OCI-LY7 (cell line): ENCODE measurements around the gene ZC3H18. TPM values are rescaled to one million over a fixed set of nuclear protein-coding genes. Genes with fewer than 3 reads are reported as not detected.

Experiments
- BruUV-seq: library from RNA; stranded (reverse); fragments of 400-500 nt; replicated peaks from 2 replicates; lab custom pipeline; 2021; lab: Mats Ljungman, UMichigan
- CTCF ChIA-PET: fragments of 300-600 bp; sonication (Branson Sonifier 250); formaldehyde crosslinking; loops from one replicate; lab custom pipeline; 2022; ENCODE audit warnings: antibody characterized with exemption; ENCODE audit not compliant: unreplicated experiment; lab: Charles Lee
- POLR2A ChIA-PET: fragments of 300-600 bp; sonication (Branson Sonifier 250); formaldehyde crosslinking; loops from one replicate; lab custom pipeline; 2022; ENCODE audit warnings: antibody characterized with exemption; lab: Charles Lee
- DNase-seq: peaks from one replicate; pipeline ENCODE4 v3.0.0-alpha.2; 2015; ENCODE audit warnings: low spot score
- H2AFZ ChIP-seq: fragments of 200-600 bp; sonication (generic), shearing (Covaris generic); 2 replicates; pipeline ENCODE4 v1.6.1; 2014; ENCODE audit warnings: mild to moderate bottlenecking, antibody characterized with exemption, low read length, moderate library complexity
- H3K27ac ChIP-seq: fragments of 200-600 bp; sonication (generic); 2 replicates; pipeline ENCODE4 v1.5.1; 2014; ENCODE audit warnings: mixed run types, low read depth, mild to moderate bottlenecking, moderate library complexity, low read length, inconsistent platforms; ENCODE audit not compliant: poor library complexity, severe bottlenecking
- H3K36me3 ChIP-seq: fragments of 200-600 bp; sonication (generic); 2 replicates; pipeline ENCODE4 v1.6.1; 2014; ENCODE audit warnings: mild to moderate bottlenecking, antibody characterized with exemption, low read length, moderate library complexity, mixed read lengths; ENCODE audit not compliant: insufficient read depth
- H3K4me1 ChIP-seq: fragments of 200-600 bp; sonication (generic); 2 replicates; pipeline ENCODE4 v1.5.1; 2014; ENCODE audit warnings: mild to moderate bottlenecking, low read length; ENCODE audit not compliant: insufficient read depth, poor library complexity, severe bottlenecking
- H3K4me2 ChIP-seq: fragments of 200-600 bp; sonication (generic); 2 replicates; pipeline ENCODE4 v1.6.1; 2014; ENCODE audit warnings: mild to moderate bottlenecking, low read length
- H3K4me3 ChIP-seq: fragments of 200-600 bp; sonication (generic); 2 replicates; pipeline ENCODE4 v1.5.1; 2014; ENCODE audit warnings: mild to moderate bottlenecking, low read depth, low read length; ENCODE audit not compliant: poor library complexity, severe bottlenecking
- H3K79me2 ChIP-seq: fragments of 200-600 bp; sonication (generic); 2 replicates; pipeline ENCODE4 v1.6.1; 2016; ENCODE audit warnings: low read depth, mild to moderate bottlenecking, low read length, moderate library complexity, mixed read lengths; ENCODE audit not compliant: insufficient read depth
- H3K9me2 ChIP-seq: fragments of 200-600 bp; sonication (generic); 2 replicates; pipeline ENCODE4 v1.6.1; 2016; ENCODE audit warnings: mild to moderate bottlenecking, low read length, mixed read lengths; ENCODE audit not compliant: insufficient read depth
- H3K9me3 ChIP-seq: fragments of 200-600 bp; sonication (generic); 2 replicates; pipeline ENCODE4 v1.6.1; 2014; ENCODE audit warnings: mild to moderate bottlenecking, mixed run types, low read length, mixed read lengths
- H4K20me1 ChIP-seq: fragments of 200-600 bp; sonication (generic); 2 replicates; pipeline ENCODE4 v1.6.1; 2014; ENCODE audit warnings: mild to moderate bottlenecking, antibody characterized with exemption, low read length, moderate library complexity, mixed read lengths; ENCODE audit not compliant: insufficient read depth
- CTCF ChIP-seq: fragments of 200-600 bp; sonication (generic); conservative IDR thresholded peaks from 2 replicates; pipeline ENCODE4 v1.5.1; 2014; ENCODE audit warnings: mild to moderate bottlenecking, antibody characterized with exemption, low read length, moderate library complexity, mixed read lengths
- EZH2phosphoT487 ChIP-seq: fragments of 200-600 bp; sonication (generic); IDR thresholded peaks from 2 replicates; pipeline ENCODE4 v1.6.1; 2018; ENCODE audit warnings: low read depth, borderline replicate concordance, mild to moderate bottlenecking, mixed run types, antibody characterized with exemption, low read length, moderate library complexity, mixed read lengths
- intact Hi-C: fragments of 100-400 bp; cut with micrococcal nuclease; formaldehyde crosslinking; loops from one replicate; pipeline ENCODE4 v1.10.0; 2022; ENCODE audit not compliant: unreplicated experiment
- total RNA-seq, 2 experiments: library from RNA; depleted of rRNA in 1 of 2; stranded (reverse); fragments of >200 nt in 1 of 2; shearing (Covaris generic) in 1 of 2; gene quantifications; 2 replicates each; pipeline ENCODE4 v1.2.3, GENCODE V29; 2014 to 2022

ZC3H18 gene
- total RNA-seq, 2 experiments from 2014 or later, result 22.2 to 79.0 TPM

- Histone ChIP-seq H3K36me3 (peaks cover 92% of the 10 kb centered on the region), H3K27ac (no peak overlapping the region), H3K4me1 (peaks cover 8% of the 10 kb centered on the region), H4K20me1 (no peaks in the 10 kb centered on the region), H3K4me2 (no peak overlapping the region), H3K4me3 (no peak overlapping the region), H3K9me3 (no peaks in the 10 kb centered on the region), H3K9me2 (no peaks in the 10 kb centered on the region), H3K79me2 (no peaks in the 10 kb centered on the region), H2AFZ (no peak overlapping the region)
- peak; percentile 12 for DNase-seq
- ChIA-PET POLR2A (interaction anchor here (0.6 kb wide), 1 partner anchor 73 kb away, joined by 3 read pairs; no protein-coding TSS in a partner anchor), CTCF (no interaction called here)
- intact Hi-C loops, result no loop called here
- BruUV-seq, result no TSS peak
- no peak for TF ChIP-seq EZH2phosphoT487
- peak; percentile 44 for TF ChIP-seq CTCF
These were observed 39.9 kb downstream of the ZC3H18 start for GRCh38 chr16:88610080-88610479.

- ChIA-PET CTCF (no interaction called here), POLR2A (no interaction called here)
- H3K9me2 ChIP-seq, result no peaks in the 10 kb centered on the region
These were observed 41.0 kb downstream of the ZC3H18 start for GRCh38 chr16:88610909-88611812.

More at GRCh38 chr16:88610909-88611812, 41.0 kb downstream of the ZC3H18 start:
- no peaks in the 10 kb centered on the region for H4K20me1 ChIP-seq
- DNase-seq, result no peak
- H3K4me3 ChIP-seq, result no peak overlapping the region
- H3K4me1 ChIP-seq, result peaks cover 8% of the 10 kb centered on the region
- H3K79me2 ChIP-seq, result no peaks in the 10 kb centered on the region
- no peak overlapping the region for H3K27ac ChIP-seq
- no peak for TF ChIP-seq CTCF
- BruUV-seq, result no TSS peak
- H2AFZ ChIP-seq, result no peak overlapping the region
- intact Hi-C loops, result no loop called here
- no peaks in the 10 kb centered on the region for H3K9me3 ChIP-seq
- H3K36me3 ChIP-seq, result peaks cover 89% of the 10 kb centered on the region
- H3K4me2 ChIP-seq, result no peak overlapping the region
